ENCODE results near the gene TTC28. TPM values are rescaled to one million over a fixed set of nuclear protein-coding genes. Genes with fewer than 3 reads are reported as not detected.

Gene TTC28
- polyA plus RNA-seq, 1 donor from 2014 or later: 14.8 TPM

GRCh38 chr22:28462901-28463300 is 216.7 kb downstream of the TTC28 start:
- H3K36me3 ChIP-seq (ENCODE audit: insufficient read depth, low read length): no peaks in the 10 kb centered on the region
- H4K20me1 ChIP-seq (ENCODE audit: insufficient read depth): no peaks in the 10 kb centered on the region
- H3K27ac ChIP-seq (ENCODE audit: low read length): no peak overlapping the region
- no peak overlapping the region for H3K4me3 ChIP-seq (ENCODE audit: low read length)
- H2AFZ ChIP-seq (ENCODE audit: low read depth, low read length): no peak overlapping the region
- no peaks in the 10 kb centered on the region for H3K9me2 ChIP-seq (ENCODE audit: insufficient read depth, low read length)
- H3K79me2 ChIP-seq (replicated peaks; ENCODE audit: insufficient read depth, low read length): no peaks in the 10 kb centered on the region
- H3F3A ChIP-seq (ENCODE audit: insufficient read depth, low read length, poor library complexity, severe bottlenecking): no peaks in the 10 kb centered on the region
- H3K4me2 ChIP-seq (ENCODE audit: low read length): no peak overlapping the region
- H3K9ac ChIP-seq (ENCODE audit: low read length): no peak overlapping the region
- no peak for TF ChIP-seq POLR2AphosphoS5 (IDR thresholded peaks at IDR 0.05)
- no peak for TF ChIP-seq REST (IDR thresholded peaks at IDR 0.05; ENCODE audit: borderline replicate concordance)
- no peak for TF ChIP-seq EP300 (conservative IDR thresholded peaks at IDR 0.05; ENCODE audit: poor library complexity, severe bottlenecking)
- TF ChIP-seq SMC3 (conservative IDR thresholded peaks at IDR 0.05; ENCODE audit: poor library complexity): no peak
- TF ChIP-seq TAF1 (IDR thresholded peaks at IDR 0.05; ENCODE audit: low read depth): no peak
- TF ChIP-seq EZH2 (IDR thresholded peaks at IDR 0.05; ENCODE audit: borderline replicate concordance, insufficient read depth, low read length, poor library complexity, severe bottlenecking): no peak
- no peak for TF ChIP-seq MXI1 (conservative IDR thresholded peaks at IDR 0.05; ENCODE audit: poor library complexity, severe bottlenecking)
- no peak for TF ChIP-seq RAD21 (conservative IDR thresholded peaks at IDR 0.05)
- H3K27me3 ChIP-seq (ENCODE audit: insufficient read depth, low read depth, low read length): no peaks in the 10 kb centered on the region
- no peaks in the 10 kb centered on the region for H3K9me3 ChIP-seq (ENCODE audit: low read length)

- H3K4me3 ChIP-seq (ENCODE audit: low read length): no peak overlapping the region
- no peak overlapping the region for H3K27ac ChIP-seq (ENCODE audit: low read length)
- H3K27me3 ChIP-seq (ENCODE audit: insufficient read depth, low read depth, low read length): no peaks in the 10 kb centered on the region
- H3K9ac ChIP-seq (ENCODE audit: low read length): no peak overlapping the region
- no peaks in the 10 kb centered on the region for H3F3A ChIP-seq (ENCODE audit: insufficient read depth, low read length, poor library complexity, severe bottlenecking)
- H3K36me3 ChIP-seq (ENCODE audit: insufficient read depth, low read length): no peaks in the 10 kb centered on the region
- no peaks in the 10 kb centered on the region for H3K79me2 ChIP-seq (replicated peaks; ENCODE audit: insufficient read depth, low read length)
- no peaks in the 10 kb centered on the region for H3K9me3 ChIP-seq (ENCODE audit: low read length)
- TF ChIP-seq RAD21 (conservative IDR thresholded peaks at IDR 0.05) (no peak), CTCF (IDR thresholded peaks at IDR 0.05; ENCODE audit: poor library complexity, severe bottlenecking) (no peak), EZH2 (IDR thresholded peaks at IDR 0.05; ENCODE audit: borderline replicate concordance, insufficient read depth, low read length, poor library complexity, severe bottlenecking) (no peak), MXI1 (conservative IDR thresholded peaks at IDR 0.05; ENCODE audit: poor library complexity, severe bottlenecking) (no peak), REST (IDR thresholded peaks at IDR 0.05; ENCODE audit: borderline replicate concordance) (no peak), POLR2AphosphoS5 (IDR thresholded peaks at IDR 0.05) (no peak), EP300 (conservative IDR thresholded peaks at IDR 0.05; ENCODE audit: poor library complexity, severe bottlenecking) (no peak), SMC3 (conservative IDR thresholded peaks at IDR 0.05; ENCODE audit: poor library complexity) (no peak), TAF1 (IDR thresholded peaks at IDR 0.05; ENCODE audit: low read depth) (no peak)
- H4K20me1 ChIP-seq (ENCODE audit: insufficient read depth): no peaks in the 10 kb centered on the region
- no peak overlapping the region for H2AFZ ChIP-seq (ENCODE audit: low read depth, low read length)
- H3K4me2 ChIP-seq (ENCODE audit: low read length): no peak overlapping the region
- H3K9me2 ChIP-seq (ENCODE audit: insufficient read depth, low read length): no peaks in the 10 kb centered on the region
Observed at GRCh38 chr22:28462041-28462440, 217.6 kb downstream of the TTC28 start.

All from neural cell (in vitro differentiated cells).